Right atrium auricular region (tissue), 2 donors: Measurements from ENCODE around the gene NCOA6. TPM values are rescaled to one million over a fixed set of nuclear protein-coding genes. Genes with fewer than 3 reads are reported as not detected.

Source experiments
- DNase-seq: peaks from one replicate; pipeline ENCODE4 v3.0.0-alpha.2; 2019; ENCODE audit warnings: low spot score
- H3K27ac ChIP-seq, 2 donors: fragments of 200-600 bp; sonication (generic); 1 replicate in 1 of 2; 2 replicates in 1 of 2; pipeline ENCODE4 v1.5.1; 2016 to 2019
- H3K27me3 ChIP-seq, 2 donors: fragments of 200-600 bp; sonication (generic); one replicate each; pipeline versions ENCODE4 v1.5.1 to v1.6.0; 2017 to 2019
- H3K36me3 ChIP-seq: fragments of 200-600 bp; sonication (generic); one replicate; pipeline ENCODE4 v1.5.1; 2016
- H3K4me1 ChIP-seq, 2 donors: fragments of 200-600 bp; sonication (generic); one replicate each; pipeline versions ENCODE4 v1.5.1 to v1.6.0; 2017 to 2019
- H3K4me3 ChIP-seq, 2 donors: fragments of 200-600 bp; sonication (generic); 1 replicate in 1 of 2; 2 replicates in 1 of 2; pipeline ENCODE4 v1.5.1; 2017 to 2019; ENCODE audit warnings: mild to moderate bottlenecking in 1 of 2, moderate library complexity in 1 of 2
- H3K9me3 ChIP-seq, 2 donors: fragments of 200-600 bp; sonication (generic); one replicate each; pipeline ENCODE4 v1.5.1; 2019
- CTCF ChIP-seq, 2 donors: fragments of 200-600 bp; sonication (generic); IDR thresholded peaks; one replicate each; pipeline ENCODE4 v1.5.1; 2019; ENCODE audit warnings: antibody characterized with exemption in 2 of 2
- total RNA-seq, 2 donors: library from RNA; depleted of rRNA; stranded (reverse); fragments of >200 nt; gene quantifications; one replicate each; pipeline ENCODE4 v1.1.0, GENCODE V29; 2016

Gene NCOA6
- total RNA-seq, 2 donors from 2014 or later = 18.2 to 18.4 TPM

- H3K9me3 ChIP-seq = no peaks in the 10 kb centered on the region
- H3K4me3 ChIP-seq = no peak overlapping the region
- no peak for DNase-seq
- no peaks in the 10 kb centered on the region for H3K27me3 ChIP-seq
- H3K27ac ChIP-seq = no peak overlapping the region
- no peaks in the 10 kb centered on the region for H3K36me3 ChIP-seq
- no peak for TF ChIP-seq CTCF (IDR thresholded peaks at IDR 0.05)
- peaks cover 0 to 27% of the 10 kb centered on the region in 2 donors for H3K4me1 ChIP-seq
These were observed 123.9 kb downstream of the NCOA6 start for GRCh38 chr20:34701405-34702085.

- Histone ChIP-seq H3K27ac (no peak overlapping the region), H3K4me1 (peaks cover 0 to 7% of the 10 kb centered on the region in 2 donors), H3K4me3 (no peak overlapping the region), H3K36me3 (no peaks in the 10 kb centered on the region), H3K9me3 (no peaks in the 10 kb centered on the region), H3K27me3 (no peaks in the 10 kb centered on the region)
- no peak for DNase-seq
- no peak for TF ChIP-seq CTCF (IDR thresholded peaks at IDR 0.05)
These were observed 132.0 kb downstream of the NCOA6 start for GRCh38 chr20:34693414-34693813.

GRCh38 chr20:34691838-34692237, 133.6 kb downstream of the NCOA6 start:
- H3K27me3 ChIP-seq = no peaks in the 10 kb centered on the region
- no peaks in the 10 kb centered on the region for H3K9me3 ChIP-seq
- no peak for TF ChIP-seq CTCF (IDR thresholded peaks at IDR 0.05)
- no peak for DNase-seq
- no peak overlapping the region for H3K27ac ChIP-seq
- no peak overlapping the region for H3K4me3 ChIP-seq
- peaks cover 0 to 7% of the 10 kb centered on the region in 2 donors for H3K4me1 ChIP-seq
- H3K36me3 ChIP-seq = no peaks in the 10 kb centered on the region

- no peaks in the 10 kb centered on the region for H3K36me3 ChIP-seq
- H3K4me1 ChIP-seq = peaks cover 0 to 7% of the 10 kb centered on the region in 2 donors
- H3K9me3 ChIP-seq = no peaks in the 10 kb centered on the region
- no peak overlapping the region for H3K4me3 ChIP-seq
- no peak for TF ChIP-seq CTCF (IDR thresholded peaks at IDR 0.05)
- no peaks in the 10 kb centered on the region for H3K27me3 ChIP-seq
- DNase-seq = no peak
- no peak overlapping the region for H3K27ac ChIP-seq
These were observed 136.0 kb downstream of the NCOA6 start for GRCh38 chr20:34689486-34689885.

- Histone ChIP-seq H3K4me3 (no peak overlapping the region), H3K9me3 (no peaks in the 10 kb centered on the region), H3K27me3 (no peaks in the 10 kb centered on the region), H3K4me1 (no peaks in the 10 kb centered on the region), H3K27ac (no peak overlapping the region), H3K36me3 (no peaks in the 10 kb centered on the region)
- no peak for TF ChIP-seq CTCF (IDR thresholded peaks at IDR 0.05)
- no peak for DNase-seq
These were observed 141.8 kb downstream of the NCOA6 start for GRCh38 chr20:34683667-34684066.
